ENCODE measurements around the gene JAM3.

GRCh38 chr11:134036492-134037045, 32.3 kb upstream of the JAM3 start:
- TF ChIP-seq CTCF (IDR thresholded peaks at IDR 0.05; ENCODE audit: insufficient read depth, low read length, poor library complexity, severe bottlenecking) (no peak), EZH2phosphoT487 (conservative IDR thresholded peaks at IDR 0.05; ENCODE audit: low read length) (no peak)

Data from SU-DHL-6 (cell line).